Activated effector memory CD4-positive, alpha-beta T cell treated with anti-CD3 and anti-CD28 coated beads, Interleukin-2, amount 50 U/mL, for 16 hours (primary cell): ENCODE measurements around the gene VAV2.

ENCODE experiments used
- DNase-seq: peaks from one replicate; pipeline ENCODE4 v3.0.0-alpha.2; 2020

VAV2 gene

DNA sequence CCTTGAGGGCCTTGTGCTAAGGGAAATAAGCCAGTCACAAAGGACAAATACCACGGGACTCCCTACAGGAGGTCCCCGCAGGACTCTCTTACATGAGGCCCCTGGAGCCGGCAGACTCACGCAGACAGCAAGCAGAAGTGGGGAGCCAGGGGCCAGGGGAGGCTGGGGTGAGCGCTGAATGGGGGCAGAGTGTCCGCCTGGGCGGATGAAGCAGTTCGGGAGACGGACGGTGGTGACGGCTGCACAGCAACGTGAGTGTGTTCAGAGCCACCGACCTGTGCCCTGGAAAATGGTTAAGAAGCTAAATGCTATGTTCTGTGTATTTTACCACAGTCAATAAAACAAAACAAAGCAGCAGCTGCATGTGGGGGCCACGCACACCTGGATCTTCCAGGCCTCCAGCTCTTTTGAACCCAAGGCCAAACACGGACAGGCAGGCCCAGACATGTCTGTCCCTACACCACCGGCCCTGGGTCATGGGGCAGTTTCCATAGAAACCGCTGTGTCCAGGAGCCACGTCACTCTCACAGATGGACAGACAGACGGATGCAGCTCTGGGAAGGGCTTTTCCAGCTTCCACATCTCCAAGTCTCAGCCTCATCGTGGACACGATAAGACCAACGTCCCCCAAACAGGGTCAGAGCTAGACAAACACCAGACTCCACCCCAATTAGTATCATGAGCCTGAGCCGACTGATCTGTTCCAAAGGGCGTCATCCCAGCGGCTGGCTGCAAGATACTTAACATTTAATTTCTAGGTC, 103.9 kb downstream of the VAV2 start:
- DNase-seq = no peak

DNA sequence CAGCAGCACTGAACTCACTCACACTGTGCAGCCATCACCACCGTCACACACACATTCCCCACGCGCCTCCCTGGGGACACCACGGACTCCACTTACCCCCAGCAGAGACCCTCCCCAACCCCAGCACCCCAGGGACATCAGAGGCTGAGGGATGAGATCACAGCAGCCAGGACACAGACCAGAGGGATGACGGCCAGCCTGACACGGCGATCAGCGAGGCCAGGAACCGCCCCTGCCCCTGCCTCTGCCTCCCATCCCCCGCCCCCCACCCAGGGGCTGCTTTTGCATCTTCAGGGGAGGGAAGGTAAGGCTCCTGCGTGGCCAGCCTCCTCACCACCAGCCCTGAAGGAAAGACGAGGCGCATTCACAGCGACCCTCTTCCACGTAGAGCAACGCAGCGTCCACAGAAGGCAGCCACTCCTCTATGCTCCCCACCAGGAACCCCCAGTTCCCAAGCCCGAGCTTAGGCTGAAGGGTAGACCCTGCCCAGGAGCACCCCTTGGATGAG, 104.5 kb downstream of the VAV2 start:
- DNase-seq = no peak

DNA sequence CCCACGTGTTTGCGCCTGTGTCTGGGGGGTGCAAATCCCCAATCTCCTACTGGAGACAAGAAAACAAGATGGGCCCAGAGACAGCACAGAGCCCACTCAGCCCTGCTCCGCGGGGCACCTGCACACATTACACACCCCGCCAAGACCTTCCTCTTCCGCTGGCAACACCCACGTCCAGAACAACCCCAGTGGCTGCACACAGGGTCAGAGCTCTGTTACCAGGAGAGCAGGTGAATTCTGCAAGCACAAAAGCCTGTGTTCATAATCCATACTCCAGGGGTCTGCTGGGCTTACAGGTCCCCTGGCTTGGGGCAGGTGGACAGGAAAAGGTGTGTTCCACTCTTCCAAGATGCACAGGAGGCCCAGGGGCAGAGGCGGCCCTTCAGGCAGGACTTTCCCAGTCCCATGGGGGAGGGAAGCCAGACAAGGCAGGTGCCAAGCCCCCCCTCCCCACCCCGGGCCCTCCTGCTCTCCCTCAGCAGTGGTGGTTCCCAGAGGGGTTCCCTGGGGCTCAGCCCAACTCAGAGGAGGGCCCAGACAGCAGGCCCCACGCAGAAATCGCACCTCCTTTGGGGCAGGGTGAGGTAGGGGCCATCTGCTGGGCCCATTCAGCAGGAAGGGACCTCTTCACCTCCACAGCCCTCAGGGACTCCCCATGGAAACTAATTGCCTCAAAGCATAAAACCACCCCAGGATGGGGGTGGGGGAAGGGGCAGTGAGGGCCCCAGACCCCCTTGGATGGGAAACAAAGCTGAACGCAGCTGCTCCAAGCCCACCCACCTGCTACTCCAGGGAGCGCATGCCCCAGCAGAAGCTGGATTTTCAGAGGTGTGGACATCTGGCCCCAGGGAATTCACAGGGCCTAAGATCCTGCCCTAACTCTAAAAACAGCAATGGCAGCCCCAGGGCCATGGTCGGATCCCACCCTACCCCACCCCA, 105.3 kb downstream of the VAV2 start:
- DNase-seq = no peak

DNA sequence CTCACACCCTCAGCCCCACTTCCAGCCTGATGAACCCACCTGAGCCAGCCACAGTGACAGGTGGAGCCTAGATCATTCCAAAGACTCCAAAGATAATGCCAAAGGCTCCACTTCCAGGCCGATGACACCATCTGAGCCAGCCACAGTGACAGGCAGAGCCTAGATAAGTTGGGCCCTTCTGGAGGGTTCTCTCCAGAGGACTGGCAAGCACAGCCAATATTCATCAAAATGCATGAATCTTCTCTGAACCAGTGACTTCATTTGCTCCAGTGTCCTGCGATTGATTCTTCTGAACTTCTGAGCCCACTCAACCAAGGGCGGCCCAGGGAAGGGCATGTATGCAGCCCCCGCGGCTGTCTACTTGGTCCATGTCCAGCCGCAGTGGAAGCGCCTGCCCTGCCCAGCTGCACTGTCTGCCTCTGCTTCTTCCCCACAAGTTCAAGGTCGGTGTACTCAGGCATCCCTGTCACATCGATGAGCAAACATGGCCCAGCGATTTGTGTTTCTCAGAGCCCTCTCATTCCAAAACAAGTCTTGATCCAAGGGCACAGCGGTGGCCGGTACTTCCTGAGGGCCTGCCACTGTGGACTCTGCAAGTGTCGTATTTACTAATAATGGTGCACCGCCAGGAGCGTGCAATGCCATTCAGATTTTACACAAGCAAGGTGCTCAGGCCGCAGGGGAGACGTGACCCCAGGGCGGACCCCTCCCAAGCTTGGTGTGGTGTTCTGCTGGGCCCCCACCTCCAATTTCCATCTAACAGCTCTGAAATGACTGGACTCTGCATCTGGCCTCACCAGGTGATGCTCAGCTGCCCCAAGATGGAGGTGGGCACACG, 107.0 kb downstream of the VAV2 start:
- no peak for DNase-seq

DNA sequence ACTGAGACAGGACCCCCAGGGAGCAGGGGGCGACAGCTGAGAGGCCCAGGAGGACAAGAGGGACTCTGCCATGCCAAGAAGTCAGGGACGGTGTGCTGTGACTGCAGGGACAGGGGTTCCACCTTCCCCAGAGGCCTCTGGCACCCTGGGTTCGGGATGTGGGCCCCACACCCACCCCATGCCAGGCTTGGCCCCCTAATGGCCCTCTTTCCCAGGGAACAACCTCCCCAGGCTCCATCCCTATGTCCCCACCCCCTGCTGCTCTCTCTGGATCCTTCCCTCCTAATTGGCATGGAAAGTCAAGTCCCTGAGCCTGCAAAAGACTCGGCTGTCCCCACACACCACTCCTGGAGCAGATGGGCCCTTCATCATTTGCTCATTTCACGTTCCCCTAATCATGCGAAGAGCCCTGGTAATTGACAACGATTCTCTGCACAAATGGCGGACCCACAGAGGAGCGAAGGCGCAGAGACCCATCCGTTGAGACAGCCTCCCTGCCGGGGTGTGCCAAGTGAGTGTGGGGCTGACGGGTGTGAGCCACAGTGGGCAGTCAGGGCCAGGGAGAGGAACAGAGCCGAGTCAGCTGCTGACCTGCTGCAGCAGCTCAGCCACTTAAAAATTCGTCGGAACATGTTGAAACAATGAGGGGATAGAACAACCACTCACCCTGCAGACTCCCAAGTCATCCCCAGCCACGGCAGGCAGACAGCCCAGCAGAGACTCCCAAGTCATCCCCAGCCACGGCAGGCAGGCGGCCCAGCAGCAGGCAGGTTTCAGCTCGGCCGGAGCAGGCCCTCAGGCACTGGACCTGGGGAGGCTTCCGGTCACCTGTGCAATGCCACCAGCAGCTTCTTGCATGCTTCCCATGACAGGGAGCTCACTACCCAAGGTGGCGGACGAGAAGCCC, 109.0 kb downstream of the VAV2 start:
- DNase-seq = no peak

DNA sequence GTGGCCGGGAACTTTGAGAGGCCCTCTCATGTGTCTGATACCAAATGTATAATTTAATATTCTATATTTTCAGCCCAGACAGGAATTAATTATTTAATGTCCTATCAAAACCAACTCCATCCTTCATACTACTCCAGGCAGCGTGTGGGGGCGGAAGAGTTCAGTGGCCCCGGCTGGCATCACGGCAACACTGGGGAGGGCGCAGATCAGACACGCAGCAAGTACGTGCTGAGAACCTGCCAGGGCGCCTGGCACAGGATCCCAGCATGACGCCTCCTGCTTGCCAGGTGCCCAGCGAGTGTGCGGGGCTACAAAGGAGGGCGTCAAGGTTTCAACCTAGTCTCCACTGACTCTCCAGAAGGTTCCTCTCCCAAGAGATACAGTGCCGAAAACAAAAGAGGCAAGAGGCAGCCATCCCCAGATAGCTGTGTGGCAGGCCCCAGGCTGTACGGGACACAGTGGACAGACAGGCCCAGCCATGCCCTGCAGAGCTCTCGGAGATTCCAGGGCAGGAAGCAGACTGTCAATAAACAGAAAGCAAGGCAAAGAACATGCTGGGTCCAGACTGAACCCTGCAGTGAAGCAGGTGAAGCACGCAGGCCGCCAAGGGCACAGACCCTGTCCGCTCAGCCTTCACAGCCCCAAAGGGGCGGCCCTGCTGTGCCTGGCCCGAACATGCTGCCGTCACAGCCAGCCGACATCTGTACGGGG, 110.3 kb downstream of the VAV2 start:
- no peak for DNase-seq

DNA sequence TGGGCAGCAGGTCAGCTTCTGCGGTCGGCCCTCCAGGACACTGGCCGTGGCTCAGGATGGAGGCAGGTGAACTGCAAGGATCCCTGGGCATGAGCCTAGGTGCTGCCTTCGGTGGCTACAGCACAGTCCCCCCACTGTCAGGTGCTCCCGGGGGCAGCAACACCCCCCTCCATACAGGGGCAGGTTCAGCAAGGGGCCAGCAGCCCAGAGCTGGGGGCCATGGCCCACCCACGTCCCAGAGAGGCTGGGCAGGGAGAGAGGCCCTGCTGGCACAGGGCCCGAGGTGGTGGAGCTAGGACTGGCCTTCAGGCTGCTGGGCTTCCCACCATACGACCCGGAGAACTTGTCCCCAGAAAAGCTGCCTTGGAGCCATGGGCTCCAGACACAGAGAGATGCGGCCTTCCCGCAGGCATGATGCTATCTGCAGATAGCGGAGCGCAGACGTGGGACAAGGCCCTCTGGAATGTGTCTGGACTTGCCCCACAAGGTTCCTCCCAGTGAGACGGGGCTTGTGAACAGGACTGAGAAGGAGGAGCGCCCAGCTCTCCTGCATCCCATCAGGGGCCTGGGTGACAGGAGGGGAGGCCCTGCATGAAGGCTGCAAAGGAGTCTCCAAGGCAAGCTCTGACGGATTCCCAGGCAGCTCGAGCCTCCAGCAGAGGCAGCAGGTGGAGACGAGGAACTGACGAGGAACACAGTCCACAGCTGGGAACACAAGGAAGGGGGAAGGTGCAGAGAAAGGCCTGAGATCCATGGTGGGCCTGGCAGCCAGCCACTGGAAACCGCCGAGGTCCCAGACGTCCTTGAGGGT, 111.1 kb downstream of the VAV2 start:
- DNase-seq = no peak

DNA sequence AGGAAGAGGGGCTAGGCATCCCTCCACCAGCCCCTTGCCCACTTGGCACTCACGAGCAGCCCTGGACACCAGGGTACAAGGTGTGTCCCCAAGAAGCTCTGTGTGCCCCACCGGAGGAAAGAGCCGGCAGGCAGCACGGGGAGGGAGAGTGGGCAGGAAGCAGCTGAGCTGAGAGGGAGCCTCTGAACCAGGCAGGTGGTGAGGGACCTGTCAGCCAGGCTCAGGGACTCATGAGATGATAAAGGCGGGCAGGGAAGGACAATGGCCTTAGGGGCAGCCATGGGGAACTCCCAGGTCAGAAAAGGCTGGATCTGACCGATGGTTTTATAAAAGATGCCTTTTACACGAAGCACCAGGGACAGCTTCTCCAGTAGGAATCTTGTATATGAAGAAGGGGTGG, 112.0 kb downstream of the VAV2 start:
- no peak for DNase-seq

DNA sequence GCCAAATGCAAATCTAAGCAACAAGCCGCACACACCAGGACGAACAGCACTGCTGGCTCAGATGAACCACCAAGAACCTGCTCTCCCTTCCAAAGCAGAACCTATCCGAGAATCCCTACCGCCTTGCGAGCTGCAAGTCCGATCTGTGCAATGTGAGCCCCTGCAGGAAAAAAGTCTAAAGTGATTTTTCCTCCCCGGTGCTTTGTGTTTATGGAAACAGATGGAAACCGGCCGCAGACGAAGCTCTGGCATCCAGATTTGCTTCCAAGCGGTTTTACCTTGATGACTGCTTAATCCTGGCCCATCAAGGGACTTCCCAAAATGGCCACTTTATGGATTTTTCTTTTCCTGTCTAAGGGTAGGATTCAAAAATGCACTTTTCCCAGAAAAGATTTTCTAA, 112.5 kb downstream of the VAV2 start:
- no peak for DNase-seq

DNA sequence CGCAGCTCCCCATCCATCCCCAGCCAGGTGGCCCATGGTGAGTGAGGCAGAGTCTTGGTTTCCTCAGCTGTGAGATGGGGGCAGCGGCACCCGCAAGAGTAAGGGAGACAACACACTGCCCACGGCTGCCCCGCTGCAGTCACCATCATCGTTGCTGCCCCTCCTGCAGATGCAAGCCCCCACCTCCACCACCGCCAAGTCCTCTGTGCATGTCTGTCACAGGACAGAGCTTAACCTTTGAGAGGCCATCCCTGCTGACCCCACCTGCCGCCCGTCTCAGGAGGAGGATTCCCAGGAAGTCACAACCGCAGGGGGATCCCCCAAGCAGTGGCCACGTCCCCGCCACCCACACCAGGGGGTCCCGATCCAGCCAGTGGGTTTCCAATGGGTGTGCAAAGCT, 113.7 kb downstream of the VAV2 start:
- DNase-seq = no peak

DNA sequence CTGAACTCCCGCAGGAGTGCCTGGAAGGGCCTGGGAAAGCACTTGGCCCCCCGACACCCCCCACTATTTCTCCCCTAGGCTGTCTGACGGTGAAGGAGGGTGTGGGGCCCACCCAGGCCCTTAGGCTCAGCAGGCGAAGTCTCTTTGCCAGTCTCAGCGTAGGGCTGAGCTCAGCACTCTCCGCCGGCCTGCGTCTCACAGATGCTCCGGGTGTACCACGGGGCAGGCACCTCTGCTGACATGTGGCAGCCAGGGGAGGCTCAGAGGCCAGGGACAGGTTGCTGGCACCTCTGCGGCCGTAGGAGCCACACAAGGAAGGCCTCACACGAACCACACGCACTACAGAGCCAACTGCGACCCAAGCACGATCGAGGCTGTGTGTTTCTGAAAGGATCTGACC, 114.2 kb downstream of the VAV2 start:
- DNase-seq = no peak

DNA sequence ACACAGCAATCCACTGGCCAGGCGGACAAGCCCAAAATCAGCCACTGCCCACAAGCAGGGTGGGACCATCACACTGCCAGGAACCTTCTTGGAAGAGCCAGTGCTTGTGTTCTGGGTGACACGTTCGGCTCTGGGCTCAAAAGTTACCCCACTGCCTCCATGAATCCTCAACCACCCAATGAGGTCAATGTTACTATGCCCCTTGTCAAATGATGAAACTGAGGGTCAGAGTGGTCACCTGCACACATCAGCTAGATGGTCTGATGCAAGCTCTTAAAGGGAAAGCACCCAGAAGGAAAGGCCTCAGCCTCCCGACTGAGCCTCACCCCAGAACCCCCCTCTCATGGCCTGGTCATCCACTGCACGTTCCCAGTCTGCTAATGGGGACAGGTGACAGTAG, 114.8 kb downstream of the VAV2 start:
- DNase-seq = no peak

DNA sequence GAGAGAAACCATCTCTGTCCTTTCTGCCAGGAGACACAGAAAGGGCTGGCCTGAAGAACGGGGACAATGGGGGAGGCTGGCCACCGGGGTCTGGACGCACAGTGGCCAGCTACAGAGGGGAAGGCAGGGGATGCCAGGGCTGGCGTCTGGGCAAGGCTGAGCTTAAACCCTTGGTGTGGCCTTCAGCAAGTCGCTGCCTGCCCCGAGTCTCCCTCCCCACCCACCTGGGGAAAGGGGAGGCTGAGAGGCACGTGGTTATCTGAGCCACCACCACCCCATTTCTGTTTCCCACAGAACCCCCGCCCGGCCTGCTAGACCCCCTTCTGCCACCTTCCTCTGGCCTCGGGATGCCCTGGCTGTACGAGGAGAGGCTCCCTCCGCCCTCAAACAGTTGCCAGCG, 115.3 kb downstream of the VAV2 start:
- no peak for DNase-seq

DNA sequence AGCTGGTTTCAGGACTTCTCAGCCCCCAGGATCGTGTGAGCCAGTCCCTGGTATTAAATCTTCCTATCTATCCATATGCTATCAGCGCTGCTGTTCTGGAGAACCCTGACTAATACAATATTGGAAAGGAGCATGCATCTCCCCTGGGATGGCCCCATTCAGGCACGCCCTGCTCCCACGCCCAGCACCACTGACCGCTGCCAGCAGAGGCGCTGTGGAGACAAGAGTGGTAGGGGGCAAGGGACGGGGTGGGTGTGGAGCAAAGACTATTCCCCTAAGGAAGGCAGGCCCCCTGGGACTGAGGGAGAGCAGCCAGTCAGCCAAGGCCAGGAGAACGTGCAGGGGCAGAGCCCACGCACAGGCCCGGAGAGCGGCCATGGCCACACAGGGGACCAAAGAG, 116.0 kb downstream of the VAV2 start:
- DNase-seq = no peak

DNA sequence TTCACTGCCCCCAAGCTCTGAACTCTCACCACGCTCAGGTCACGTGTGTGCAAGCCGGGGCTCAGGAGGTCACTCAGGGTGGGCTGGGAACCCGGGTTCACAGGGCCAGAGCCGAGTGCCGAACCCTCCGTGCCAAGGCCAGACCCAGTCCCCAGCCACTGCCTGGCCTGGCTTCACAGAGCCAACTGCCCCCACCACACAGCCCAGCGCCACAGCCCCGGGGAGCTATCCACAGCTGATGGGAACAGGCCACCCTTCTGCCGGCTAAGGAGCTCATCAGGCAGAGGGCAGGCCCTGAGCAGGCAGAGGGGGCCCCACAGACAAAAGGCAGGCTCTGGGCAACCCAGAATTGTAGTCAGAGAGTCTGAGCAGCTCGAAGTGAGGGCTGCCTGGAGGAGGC, 117.0 kb downstream of the VAV2 start:
- DNase-seq = no peak

DNA sequence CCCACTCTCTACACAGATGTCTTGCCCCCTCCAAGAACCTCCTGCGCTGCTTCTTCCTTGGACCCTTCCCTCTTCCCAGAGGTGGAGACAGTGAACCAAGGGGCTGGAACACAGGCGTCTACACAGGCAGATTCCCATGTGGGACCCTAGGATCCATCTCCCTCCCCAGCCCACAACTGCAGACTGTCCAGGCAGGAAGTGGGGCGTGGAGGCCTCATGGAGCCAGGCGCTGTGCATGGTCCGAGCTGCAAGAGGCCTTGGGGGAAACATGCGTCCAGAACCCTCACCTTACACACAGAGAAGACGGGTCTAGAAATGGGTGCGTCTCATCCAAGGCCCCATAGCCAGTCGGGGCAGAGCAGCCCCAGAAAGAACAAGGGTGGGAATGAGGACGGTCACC, 117.5 kb downstream of the VAV2 start:
- no peak for DNase-seq

DNA sequence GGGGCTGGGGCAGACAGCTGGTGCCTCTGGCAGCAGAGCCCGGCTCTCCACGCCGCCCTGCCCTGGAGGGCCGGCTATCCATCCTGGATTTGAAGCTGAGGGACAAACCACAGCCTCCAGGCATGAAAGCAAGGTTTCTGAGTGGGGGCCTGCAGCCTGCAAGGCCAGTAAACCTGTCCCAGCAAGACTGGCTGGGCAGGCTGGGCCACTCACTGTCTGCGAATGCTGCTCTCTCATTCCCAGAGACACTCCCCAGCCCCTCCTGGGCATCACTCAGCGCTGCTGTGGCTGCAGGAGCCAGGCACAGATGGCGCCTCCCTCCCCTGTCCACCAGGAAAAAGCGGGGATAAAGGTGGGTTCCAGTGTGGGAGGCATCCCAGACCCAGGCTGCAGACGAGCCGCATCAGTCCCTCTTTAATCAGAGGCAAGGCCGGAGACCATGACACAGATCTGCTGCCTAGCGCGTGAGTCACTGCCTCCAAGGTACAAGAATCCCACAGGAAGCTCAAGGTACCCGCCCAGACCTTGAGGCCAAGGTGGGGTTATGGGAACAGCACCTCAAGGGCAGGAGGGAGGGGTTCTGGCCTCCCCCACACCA, 118.0 kb downstream of the VAV2 start:
- DNase-seq = no peak

DNA sequence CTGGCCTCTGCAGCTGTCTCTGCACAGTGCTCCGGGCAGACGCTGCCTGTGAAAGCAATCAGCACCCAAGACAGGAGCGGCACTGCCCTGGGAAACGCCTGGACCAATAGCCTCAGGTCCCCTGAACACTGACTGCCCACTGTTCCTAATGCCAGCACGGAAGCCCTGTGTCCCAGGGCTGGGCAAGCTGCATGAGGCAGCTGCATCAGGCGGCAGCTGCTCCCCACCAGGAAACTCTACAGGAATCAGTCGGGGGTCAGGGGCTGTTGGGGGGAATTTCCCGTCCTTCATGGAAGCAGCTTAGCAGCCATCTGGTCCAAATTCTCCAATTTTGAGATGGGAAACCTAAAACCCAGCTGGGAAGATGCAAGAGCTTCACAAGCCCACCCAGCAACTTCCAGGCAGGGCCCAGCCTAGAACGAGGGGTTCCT, 118.6 kb downstream of the VAV2 start:
- DNase-seq = no peak

DNA sequence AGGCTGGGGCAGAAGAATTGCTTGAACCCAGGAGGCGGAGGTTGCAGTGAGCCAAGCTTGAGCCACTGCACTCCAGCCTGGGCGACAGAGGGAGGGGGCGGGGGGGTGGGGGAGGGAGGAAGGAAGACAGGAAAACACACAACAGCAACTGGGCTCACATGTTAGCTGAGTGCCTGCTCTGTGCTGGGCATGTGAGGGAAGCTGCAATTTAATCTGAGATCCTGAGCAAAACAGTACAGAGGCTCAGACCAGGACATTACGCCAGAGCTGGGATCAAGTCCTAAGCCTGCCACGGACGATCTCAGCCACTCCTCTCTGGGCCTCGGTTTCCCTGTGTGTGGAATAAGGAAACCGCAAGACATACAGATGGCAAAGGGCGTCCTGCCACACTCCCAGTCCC, 119.1 kb downstream of the VAV2 start:
- no peak for DNase-seq
